SW 1271 (cell line): ENCODE results near the gene NDRG3.
"Not testable (repeated sequence)": the region's sequence is repeated elsewhere in the genome, so short reads cannot be mapped to it uniquely, and the experiment has no call there.

Source experiments
- DNase-seq, 2 experiments: peaks; one replicate each; lab custom pipeline; 2025; lab: John Stamatoyannopoulos, UW

The NDRG3 gene

DNA sequence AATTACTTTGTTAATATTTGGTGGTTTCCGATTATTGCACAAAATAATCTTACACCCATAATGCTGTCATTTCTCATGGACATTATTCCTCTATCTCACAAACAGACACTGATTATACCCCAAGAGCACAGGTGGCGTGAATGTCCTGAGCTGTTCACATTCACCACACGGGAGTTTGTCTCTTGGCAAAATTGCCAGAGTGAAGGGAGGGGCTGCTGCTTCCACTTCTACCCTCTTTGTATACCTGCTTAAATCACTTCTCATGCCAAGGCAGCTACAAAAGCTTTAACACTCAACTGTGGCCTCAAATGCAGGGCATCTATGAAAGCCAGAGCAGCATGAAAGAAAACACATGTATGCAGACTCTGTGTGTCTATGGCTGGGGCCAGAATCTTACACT is 58.0 kb downstream of the NDRG3 start:
- DNase-seq, result no peak

DNA sequence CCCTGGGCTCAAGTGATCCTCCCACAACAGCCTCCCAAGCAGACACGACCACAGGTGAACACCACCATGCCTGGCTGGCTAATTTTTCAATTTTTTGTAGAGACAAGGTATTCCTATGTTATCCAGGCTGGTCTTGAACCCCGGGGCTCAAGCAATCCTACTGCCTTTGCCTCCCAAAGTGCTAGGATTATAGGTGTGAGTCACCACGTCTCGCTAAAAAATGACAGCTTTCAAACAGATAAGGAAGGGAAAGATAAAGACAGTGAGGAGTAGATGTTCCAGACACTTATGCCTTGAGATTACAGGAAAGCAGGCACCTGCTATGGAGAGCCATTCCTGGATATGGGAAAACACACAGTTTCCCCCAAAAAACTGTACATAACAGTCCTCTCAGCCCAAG is 58.9 kb downstream of the NDRG3 start:
- no peak for DNase-seq

DNA sequence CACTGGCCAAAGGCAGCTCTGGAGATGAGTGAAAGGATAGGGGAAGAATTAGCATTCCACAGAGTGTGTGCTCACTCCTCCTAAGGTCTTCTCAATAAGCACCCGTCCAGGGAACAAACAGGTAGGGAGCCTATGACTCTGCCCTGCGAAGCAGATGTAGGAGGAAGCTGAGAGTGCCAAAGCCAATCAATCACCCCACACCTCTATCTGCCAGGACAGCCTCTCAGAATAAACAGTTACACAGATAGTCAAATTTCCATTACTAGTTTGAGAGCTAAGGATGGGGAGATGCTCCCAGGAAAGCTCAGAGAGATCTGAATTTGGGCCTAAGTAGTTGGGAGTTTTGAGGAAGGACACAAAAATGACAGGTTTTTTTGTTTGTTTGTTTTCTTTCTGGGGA is 59.4 kb downstream of the NDRG3 start:
- no peak for DNase-seq

DNA sequence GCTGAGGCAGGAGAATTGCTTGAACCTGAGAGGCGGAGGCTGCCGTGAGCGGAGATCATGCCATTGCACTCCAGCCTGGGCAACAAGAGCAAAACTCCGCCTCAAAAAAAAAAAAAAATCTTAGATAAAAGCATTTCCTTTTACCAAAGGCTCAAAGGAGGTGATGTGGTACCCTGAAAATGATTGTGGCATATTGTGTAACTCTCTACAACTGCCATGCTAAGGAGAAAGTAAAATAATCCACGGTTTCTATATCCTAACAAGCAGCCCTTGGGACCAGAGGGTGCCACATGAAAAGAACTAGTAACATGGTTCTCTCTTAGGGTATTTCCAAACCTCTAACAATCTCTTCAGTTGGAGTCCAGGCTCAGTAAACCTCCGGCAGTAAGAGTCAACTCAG is 61.1 kb downstream of the NDRG3 start:
- DNase-seq, result no peak

DNA sequence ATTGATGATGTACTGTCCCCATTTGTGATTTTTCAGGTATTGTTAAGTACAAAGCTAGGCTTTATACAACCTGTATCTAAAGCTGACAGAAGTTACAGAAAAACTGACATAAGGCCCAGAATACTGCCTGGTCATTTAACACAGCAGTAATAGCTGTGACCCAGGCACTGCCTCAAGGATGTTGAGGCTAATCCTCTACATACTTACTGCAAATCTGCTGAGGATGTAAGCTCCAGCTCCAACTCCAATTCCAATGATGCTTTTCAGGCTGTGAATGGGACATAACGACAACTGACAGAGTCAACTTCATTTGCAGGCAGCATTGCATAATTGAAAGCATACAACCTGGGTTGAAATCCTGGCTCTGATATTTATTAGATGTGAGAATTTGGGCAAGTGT is 63.6 kb downstream of the NDRG3 start:
- no peak for DNase-seq

DNA sequence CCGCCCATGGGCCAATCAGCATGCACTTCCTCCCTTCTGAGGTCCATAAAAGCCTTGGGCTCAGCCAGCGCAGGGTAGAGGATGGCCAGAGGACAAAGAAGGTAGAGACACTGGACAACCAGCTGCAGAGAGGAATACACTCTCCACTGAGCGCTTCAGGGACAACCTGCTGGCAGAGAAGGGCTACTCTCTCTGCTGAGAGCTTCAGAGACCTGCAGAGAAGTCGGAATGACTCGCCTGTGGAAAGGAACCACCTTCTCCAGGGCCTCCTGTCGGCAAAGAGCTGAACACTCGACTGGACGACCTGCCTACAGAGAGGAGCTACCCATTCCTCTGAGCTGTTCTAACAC is 68.5 kb downstream of the NDRG3 start:
- no peak for DNase-seq

DNA sequence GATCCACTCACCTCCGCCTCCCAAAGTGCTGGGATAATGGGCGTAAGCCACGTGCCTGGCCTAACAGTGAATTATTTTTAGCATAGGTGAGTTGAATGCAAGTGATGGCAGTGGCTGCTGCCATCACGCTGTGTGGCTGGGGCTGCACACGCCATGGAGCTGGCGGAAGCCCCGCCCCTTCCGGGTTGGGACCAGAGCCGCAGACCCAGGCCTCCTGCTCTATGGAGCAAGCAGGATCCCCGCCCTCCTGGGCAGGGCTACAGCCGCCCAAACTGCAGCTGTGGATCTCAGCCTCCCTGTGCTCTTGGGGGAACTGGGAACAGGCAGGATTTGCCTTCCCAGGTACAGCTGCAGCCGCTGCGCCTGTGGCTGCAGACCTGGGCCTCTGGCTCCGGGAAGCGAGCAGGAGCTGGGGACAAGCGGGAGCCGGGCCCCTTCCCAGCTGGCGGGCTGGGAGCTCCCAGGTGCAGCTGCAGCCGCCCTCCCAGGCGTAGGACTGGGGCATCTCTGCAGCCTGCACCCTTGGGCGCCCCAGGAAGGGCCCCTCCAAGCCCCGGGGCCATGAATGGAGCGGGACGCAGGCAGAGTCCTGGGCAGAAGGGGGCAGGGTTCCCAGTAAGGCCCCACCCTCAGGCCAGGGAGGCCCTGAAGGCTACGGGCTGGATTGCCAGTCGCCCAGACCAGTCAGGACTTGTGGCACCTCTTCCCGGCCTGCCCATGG is 69.0 kb downstream of the NDRG3 start:
- DNase-seq, result no peak

DNA sequence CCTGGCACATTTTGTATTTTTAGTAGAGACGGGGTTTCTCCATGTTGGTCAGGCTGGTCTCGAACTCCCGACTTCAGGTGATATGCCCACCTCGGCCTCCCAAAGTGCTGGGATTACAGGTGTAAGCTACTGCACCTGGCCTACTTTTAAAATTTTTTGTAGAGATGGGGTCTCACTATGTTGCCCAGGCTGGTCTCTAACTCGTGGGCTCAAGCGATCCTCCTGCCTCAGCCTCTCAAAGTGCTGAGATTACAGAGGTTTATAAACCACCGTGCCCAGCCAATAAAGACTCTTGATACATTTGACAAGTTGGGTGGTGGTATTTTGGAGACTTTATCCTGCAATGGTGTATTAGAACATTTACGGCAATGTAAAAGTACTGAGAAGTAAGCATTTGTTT is 70.3 kb downstream of the NDRG3 start:
- DNase-seq, result not testable (repeated sequence)

DNA sequence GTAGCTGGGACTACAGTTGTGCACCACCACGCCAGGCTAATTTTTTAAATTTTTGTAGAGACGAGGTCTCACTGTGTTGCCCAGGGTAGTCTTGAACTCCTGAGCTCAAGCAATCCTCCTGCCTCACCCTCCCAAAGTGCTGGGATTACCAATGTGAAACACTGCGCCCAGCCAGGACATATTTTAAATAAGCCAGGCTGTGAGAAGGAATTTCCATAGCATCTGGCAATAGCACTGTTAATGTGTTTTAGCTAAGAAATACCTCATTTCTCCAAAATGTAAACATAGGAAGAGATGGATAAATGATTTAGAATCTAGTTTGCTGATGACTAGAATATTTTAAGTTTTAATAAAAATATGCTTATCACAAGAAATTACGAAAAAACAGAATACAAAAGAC is 72.9 kb downstream of the NDRG3 start:
- DNase-seq, result no peak

DNA sequence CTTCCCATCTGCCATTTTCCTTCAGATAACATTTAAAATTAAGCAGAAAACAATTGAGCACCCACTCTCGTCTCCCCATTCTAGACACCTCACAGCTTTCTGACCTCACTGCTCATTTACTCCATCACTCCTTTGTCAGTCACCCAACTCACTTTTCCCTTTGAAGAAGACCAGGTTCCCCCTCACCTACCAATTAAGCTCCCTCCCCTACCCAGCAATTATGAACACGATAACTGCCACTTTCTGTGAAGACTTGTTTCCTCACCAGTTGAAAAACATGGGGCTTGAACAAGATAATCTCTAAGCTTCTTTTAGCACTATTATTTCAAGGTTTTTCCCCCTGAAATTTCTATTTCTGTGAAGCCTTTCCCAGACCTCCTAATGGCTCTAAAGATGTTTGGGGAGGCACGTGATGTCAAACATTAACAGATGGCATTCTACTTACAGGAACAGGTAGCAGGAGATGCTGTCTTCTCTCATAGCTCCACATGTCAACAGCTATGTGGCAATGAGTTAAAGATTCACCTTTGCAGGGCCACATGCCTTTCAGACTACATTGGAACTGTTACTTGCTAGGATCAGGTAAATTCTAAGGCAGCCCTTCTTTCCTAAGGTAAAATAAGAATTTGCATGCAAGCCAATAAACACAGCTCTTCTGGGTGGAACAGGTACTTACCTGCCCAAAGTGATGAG is 75.1 kb downstream of the NDRG3 start:
- DNase-seq, result no peak

DNA sequence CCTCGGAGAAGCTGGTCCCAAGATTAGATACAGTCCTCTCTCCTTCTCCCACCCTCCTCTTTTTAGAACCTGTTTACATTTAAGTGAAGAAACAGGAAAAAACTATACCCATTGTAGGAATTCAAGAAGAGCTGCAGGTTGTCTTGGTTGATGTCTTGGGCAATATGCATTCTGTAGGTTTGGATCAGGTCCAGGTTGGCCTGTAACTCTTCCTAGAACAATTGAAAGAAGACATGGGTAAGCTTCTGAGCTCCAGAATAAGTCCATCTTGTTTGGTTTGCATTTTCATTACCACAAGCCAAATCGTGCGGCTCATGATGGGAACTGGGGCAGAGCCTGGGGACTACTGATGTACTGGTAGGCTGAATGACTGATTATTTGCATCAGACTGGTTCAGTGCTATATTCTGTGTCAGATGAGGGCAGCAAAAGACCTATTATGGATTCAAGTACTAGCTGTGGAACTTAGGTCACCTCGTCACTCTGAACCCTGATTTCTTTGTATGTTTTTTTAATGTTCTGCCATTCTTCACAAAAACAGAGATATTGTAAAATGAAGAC is 79.6 kb downstream of the NDRG3 start:
- DNase-seq, result peak in 1 of 2 experiments; percentile 44

DNA sequence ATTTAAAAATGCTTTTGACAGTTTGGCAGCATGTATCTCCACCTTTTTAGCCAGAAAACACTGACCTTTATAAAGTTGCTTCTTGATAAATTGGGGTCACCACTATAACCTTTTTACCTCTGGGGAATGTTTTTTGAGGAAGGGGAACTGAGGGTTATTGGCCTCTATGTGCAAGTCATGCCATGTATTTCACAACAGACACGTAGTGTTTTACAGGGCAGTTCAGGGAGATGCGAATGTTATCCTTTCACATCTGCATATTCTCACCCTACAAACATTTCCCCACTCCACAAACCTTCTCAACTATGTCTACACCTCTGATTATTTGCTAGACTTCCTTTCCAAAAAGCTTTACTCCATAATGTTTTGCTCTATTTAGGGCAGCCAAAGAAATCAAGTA is 82.9 kb downstream of the NDRG3 start:
- no peak for DNase-seq

DNA sequence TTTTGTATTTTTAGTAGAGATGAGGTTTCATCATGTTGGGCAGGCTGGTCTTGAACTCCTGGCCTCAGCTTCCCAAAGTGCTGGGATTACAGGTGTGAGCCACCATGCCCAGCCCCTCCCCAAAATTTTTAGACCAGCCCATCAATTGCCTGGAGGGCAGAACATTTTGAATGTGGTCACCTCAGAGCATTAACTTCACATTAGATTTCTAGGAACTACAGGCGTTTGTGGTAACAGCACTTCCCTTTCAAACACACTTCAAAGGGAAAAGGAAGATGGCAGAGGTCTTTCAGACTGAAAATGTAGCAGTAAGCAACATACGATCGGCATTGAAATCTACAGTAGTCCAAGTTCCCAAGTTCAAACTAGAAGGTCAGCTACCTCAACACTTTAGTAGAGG is 87.6 kb downstream of the NDRG3 start:
- DNase-seq, result no peak

DNA sequence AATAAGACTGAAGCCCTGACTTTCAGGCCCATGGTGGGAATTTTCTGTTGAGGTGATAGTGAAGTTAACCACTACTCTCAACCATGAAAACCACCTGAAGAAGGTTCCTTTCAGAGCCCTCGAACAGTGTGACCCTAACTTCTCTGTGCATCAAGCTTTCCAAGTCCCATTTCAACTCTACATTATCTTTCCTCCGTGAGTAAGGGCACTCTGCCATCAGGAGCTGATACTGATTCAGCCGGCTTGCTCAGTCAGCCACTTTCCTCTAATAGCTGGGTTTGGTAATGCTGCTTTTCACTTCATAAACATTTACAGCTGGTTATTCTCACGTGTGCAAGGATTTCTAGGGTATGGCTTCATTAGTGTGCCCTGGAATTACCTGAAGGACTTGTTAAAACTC is 89.2 kb downstream of the NDRG3 start:
- no peak for DNase-seq

DNA sequence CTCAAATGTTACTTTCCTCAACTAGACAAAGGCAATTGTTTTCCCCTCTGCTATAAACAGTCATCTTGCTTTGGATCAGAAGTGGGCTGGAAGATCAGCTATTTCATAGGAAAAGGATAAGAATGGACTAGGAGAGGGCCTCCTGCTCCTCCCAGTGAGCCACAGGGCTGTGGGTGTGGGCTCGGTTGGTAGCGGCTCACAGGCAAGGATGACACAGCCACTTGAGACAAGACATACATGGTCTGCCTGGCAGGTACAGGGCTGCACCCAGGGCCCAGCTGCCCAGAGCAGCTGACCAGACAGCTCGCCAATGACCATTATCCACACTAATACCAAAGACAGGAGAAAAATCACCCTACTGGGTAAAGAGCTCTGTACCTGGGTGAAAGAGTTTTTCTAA is 90.9 kb downstream of the NDRG3 start:
- no peak for DNase-seq

DNA sequence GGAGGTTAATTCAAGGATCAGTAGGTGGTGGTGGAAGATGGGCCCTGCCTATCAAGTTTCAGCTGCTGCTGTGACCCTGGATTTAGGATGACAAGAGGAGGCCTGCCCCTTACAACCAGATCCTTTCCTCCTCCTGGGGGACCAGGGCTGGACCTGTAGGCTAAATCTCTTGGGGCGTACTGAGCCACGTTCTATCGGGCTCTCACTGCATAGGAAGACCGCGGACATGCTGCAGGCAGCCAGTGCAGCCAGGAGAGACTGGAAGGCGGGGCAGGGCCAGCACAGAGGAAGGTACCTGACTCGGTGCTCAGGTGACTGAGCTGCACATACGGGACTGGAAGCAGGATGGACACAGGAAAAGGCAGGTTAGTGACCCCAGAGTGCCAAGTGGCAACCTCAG is 91.4 kb downstream of the NDRG3 start:
- DNase-seq, result no peak

DNA sequence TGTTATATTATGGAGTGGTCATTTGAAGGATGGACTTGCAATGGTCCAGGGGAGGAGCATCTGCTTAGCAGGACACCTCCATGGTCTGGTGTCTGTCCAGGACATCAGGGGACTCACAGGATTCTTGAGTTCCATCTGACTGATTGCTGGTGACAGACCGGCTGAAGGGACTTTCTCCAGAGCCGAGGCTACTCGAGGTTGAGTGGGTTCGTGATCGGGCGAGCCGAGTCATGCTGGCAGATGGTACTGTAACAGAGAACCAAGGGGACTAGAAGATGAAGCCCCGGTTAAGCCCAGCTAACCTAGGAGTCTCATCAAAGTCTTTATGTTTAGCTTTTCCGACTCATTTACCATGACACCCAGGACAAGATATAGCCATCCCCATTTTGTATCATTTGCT is 92.4 kb downstream of the NDRG3 start:
- DNase-seq, result no peak

DNA sequence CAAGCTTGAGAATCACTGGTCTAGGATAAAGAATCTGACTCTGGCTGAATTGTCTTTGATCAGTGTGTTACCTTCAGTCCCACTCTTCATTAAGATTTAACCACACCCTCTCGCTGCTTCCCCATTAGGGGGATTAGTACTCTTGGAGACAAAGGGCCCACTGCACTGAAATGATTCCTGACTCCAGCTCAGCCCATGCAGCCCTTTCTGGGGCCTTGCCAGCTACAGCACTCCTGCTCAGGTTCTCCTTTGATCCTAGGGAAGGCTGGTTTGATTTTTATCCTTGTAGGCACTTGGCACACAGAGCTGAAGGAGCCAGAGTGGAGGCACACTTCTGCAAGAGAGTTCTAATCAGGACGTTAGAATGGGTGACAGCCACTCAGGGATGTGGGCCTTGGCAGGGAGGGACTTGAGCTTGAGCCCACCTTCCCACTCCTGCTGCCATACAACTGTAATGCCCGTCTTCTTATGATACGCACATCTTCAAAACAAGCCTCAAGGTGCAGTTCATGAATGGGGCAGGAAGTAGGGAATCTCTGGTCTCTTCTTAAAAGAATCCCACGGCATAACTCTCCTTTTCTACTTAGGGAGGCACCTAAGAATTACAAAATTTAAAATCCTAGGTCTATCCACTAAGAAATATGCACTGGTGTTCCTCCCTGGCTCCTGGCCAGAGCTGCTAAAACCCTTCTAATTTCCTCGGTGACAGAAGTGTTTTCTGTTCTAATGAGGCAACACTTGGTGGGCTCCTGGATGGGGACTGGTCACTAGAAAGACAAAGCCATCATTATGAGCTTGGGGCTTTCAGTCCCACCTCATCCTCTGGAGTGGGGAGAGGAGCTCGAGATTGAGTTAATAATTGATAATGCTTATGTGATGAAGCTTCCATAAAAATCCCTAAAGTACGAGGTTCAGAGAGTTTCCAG is 98.4 kb downstream of the NDRG3 start:
- no peak for DNase-seq

DNA sequence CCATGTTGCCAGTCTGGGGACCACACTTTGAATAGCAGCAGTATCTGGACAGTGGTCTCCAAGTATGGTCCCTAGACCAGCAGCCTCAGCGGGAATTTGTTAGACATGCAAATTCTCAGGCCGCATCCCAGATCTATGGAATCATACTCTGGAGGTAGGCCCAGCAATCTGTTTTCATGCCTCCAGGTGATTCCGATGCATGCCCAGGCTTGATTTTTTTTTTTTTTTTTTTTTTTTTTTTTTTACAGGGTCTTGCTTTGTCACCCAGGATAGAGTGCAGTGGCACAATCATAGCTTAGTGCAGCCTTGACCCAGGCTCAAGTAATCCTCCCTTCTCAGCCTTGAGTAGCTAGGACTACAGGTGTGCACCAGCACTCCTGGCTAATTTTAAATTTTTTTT is 99.2 kb downstream of the NDRG3 start:
- DNase-seq, result no peak

DNA sequence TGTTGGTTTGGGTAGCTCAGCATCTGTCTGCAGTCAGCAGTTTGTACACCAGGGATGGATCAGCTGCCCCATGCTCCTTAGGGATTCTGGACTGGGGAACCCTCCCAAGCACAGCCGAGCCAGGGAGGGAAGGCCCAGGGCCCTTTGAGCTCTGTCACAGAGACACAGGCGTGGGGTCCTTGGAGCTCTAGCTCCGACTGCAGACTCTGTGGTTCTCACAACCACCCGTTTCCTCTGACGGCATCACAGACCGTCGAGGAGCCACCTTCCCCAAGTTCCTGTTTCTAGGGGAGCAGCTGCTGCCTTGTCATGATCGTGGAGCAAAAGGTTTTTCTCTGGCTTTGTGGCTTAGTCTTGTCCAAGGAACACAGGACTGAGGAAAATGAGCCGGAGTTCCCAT is 99.9 kb downstream of the NDRG3 start, which contains the start of gene SLA2:
SLA2 (minus strand) TSS at position 199 of the 400 bp plus-strand sequence. CDS start 4,861 bp downstream, outside the sequence.
- no peak for DNase-seq

DNA sequence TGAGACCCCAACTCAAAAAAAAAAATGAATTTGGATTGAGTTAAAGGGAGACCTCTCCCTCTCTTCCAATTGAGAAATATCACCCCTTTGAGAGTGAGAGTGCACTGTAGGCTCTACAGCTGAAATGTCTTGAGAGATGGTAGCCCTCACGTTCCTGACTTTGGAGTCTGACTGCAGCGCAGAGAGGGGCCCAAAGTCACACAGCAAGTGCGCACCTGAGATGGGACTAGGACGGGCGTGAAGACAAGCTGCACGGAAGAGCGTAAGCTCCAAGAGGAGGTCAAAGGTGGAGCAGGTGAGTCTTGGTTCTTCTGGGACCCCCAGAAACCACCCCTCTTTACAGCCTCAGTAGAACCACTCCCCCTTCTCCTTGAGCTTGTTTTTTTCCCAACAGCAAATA is 100.5 kb downstream of the NDRG3 start:
- no peak for DNase-seq

DNA sequence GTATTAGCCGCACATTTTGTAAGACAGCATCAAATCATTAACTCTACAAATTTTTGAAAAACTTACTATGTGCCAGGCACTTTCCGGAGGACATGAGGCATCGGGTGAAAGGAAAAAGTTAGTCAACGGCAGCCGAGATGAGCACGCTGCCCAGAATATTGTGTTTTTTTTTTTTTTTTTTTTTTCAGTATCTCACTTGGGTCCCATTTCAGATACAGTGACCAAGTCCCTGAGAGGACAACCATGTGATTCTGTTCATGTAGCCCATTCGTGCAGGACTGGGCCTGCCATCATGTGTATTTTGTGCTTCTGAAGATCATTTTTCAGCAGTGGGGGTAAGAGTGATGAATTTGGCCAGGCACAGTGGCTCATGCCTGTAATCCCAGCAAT is 101.2 kb downstream of the NDRG3 start:
- no peak for DNase-seq
